Neural progenitor cell (in vitro differentiated cells): ENCODE results near the gene GTPBP10.

ENCODE experiments used
- CTCF ChIP-seq: fragments of 200-600 bp; sonication (generic); IDR thresholded peaks from 2 replicates; pipeline ENCODE4 v1.5.1; 2017; ENCODE audit warnings: antibody characterized with exemption, mild to moderate bottlenecking
- EZH2 ChIP-seq: fragments of 200-600 bp; sonication (generic); IDR thresholded peaks from 2 replicates; pipeline ENCODE4 v1.6.1; 2017; ENCODE audit warnings: antibody characterized with exemption, mild to moderate bottlenecking, moderate library complexity
- EZH2phosphoT487 ChIP-seq: fragments of 200-600 bp; sonication (generic); IDR thresholded peaks from 2 replicates; pipeline ENCODE4 v1.6.1; 2017; ENCODE audit warnings: antibody characterized with exemption

- TF ChIP-seq CTCF, result no peak
- TF ChIP-seq EZH2, result no peak
- no peak for TF ChIP-seq EZH2phosphoT487
Observed at GRCh38 chr7:90320418-90320800, 26.1 kb upstream of the GTPBP10 start.
